Fibroblast of lung (primary cell): ENCODE data around the gene PIWIL4. TPM values are rescaled to one million over a fixed set of nuclear protein-coding genes. Genes with fewer than 3 reads are reported as not detected.

Experiments used
- DNase-seq, 2 donors: peaks; one replicate each; pipeline versions ENCODE4 v3.0.0 to v3.0.0-alpha.2; 2010; ENCODE audit warnings: low read depth in 2 of 2
- H2AFZ ChIP-seq: 2 replicates; pipeline ENCODE4 v1.5.1; 2012; ENCODE audit warnings: low read length, control low read depth, inconsistent platforms
- H3K27ac ChIP-seq: 2 replicates; pipeline ENCODE4 v1.5.1; 2011; ENCODE audit warnings: low read length, control low read depth; ENCODE audit not compliant: insufficient read depth
- H3K27me3 ChIP-seq: 2 replicates; pipeline ENCODE4 v1.5.1; 2011; ENCODE audit warnings: mild to moderate bottlenecking, low read length; ENCODE audit not compliant: control insufficient read depth, insufficient read depth
- H3K36me3 ChIP-seq: 2 replicates; pipeline ENCODE4 v1.5.1; 2011; ENCODE audit warnings: low read length; ENCODE audit not compliant: control insufficient read depth, insufficient read depth
- H3K4me1 ChIP-seq: 2 replicates; pipeline ENCODE4 v1.5.1; 2011; ENCODE audit warnings: low read length; ENCODE audit not compliant: control insufficient read depth, insufficient read depth; ENCODE audit errors: extremely low read depth
- H3K4me2 ChIP-seq: 2 replicates; pipeline ENCODE4 v1.5.1; 2011; ENCODE audit warnings: low read length, control low read depth; ENCODE audit not compliant: insufficient read depth; ENCODE audit errors: extremely low read depth
- H3K4me3 ChIP-seq, 4 experiments: fragments of 200-600 bp in 1 of 4; sonication (generic) in 1 of 4; replicated peaks in 1 of 4; 2 replicates each; pipeline ENCODE4 v1.5.1; 2011 to 2016; ENCODE audit warnings: low read length in 4 of 4, low read depth in 3 of 4, mild to moderate bottlenecking in 3 of 4, control low read depth in 2 of 4, inconsistent platforms in 1 of 4, mixed read lengths in 1 of 4; ENCODE audit not compliant: insufficient read depth in 1 of 4; ENCODE audit errors: control extremely low read depth in 1 of 4
- H3K79me2 ChIP-seq: 2 replicates; pipeline ENCODE4 v1.5.1; 2012; ENCODE audit warnings: mild to moderate bottlenecking, low read length, inconsistent platforms; ENCODE audit not compliant: control insufficient read depth, insufficient read depth
- H3K9ac ChIP-seq: 2 replicates; pipeline ENCODE4 v1.5.1; 2011; ENCODE audit warnings: mild to moderate bottlenecking, low read length, control low read depth; ENCODE audit not compliant: insufficient read depth
- H3K9me3 ChIP-seq: 2 replicates; pipeline ENCODE4 v1.5.1; 2012; ENCODE audit warnings: low read depth, low read length; ENCODE audit not compliant: control insufficient read depth, insufficient read depth
- H4K20me1 ChIP-seq: 2 replicates; pipeline ENCODE4 v1.5.1; 2011; ENCODE audit warnings: low read length; ENCODE audit not compliant: control insufficient read depth, insufficient read depth; ENCODE audit errors: extremely low read depth
- EZH2 ChIP-seq: IDR thresholded peaks from 2 replicates; pipeline ENCODE4 v1.5.1; 2012; ENCODE audit warnings: low read length, control low read depth, mild to moderate bottlenecking; ENCODE audit errors: missing control alignments
- polyA plus RNA-seq, 2 donors: library from polyadenylated mRNA; depleted of rRNA in 1 of 2; stranded (reverse) in 1 of 2; unstranded in 1 of 2; fragments of >200 nt; gene quantifications; 2 replicates each; pipeline ENCODE4 v1.2.1, GENCODE V29; 2011 to 2012; ENCODE audit warnings: missing spikeins in 1 of 2
- total RNA-seq: library from RNA; depleted of rRNA; stranded (reverse); fragments of >200 nt; gene quantifications from 2 replicates; pipeline ENCODE4 v1.2.1, GENCODE V29; 2014
- TF ChIP-seq, protein P1 (sequence below), 2 donors: IDR thresholded peaks in 1 of 2; conservative IDR thresholded peaks in 1 of 2; 1 replicate in 1 of 2; 2 replicates in 1 of 2; pipeline ENCODE4 v1.5.1; 2011 to 2012; ENCODE audit warnings: low read length in 2 of 2, control low read depth in 1 of 2, inconsistent platforms in 1 of 2, low read depth in 1 of 2, mild to moderate bottlenecking in 1 of 2

Gene PIWIL4
- total and polyA plus RNA-seq, 2 donors (not counting 1 experiment from before 2014, with no cell fraction given) = 1.2 to 3.3 TPM

DNA sequence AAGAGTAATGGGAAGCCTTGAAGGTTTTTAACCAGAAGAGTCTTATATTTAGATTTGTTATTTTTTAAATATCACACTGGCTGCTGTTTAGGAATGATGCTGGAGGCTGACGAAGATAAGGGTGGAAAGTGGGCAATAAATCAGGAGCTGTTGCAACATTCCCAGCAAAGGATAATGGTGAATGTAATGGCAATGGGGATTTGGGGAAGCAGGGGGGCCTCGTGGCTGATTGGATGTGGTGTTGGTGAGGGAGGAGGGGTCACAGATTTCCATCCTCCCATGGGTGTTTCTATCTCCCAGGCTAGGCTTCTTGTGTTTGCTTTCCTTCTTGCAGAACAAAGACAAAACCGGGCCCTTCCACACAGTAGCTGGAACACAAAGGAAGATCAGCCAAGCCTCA, 80.8 kb downstream of the PIWIL4 start:
- H3K27ac ChIP-seq = no peak overlapping the region
- peaks cover 5% of the 10 kb centered on the region for H3K4me1 ChIP-seq
- no peaks in the 10 kb centered on the region for H4K20me1 ChIP-seq
- peak; percentile 3 to 27 for DNase-seq
- no peaks in the 10 kb centered on the region for H3K79me2 ChIP-seq
- H3K4me3 ChIP-seq = no peak overlapping the region
- H3K4me2 ChIP-seq = no peak overlapping the region
- H3K36me3 ChIP-seq = no peaks in the 10 kb centered on the region
- no peak overlapping the region for H2AFZ ChIP-seq
- no peaks in the 10 kb centered on the region for H3K27me3 ChIP-seq
- TF ChIP-seq, protein P1, sequence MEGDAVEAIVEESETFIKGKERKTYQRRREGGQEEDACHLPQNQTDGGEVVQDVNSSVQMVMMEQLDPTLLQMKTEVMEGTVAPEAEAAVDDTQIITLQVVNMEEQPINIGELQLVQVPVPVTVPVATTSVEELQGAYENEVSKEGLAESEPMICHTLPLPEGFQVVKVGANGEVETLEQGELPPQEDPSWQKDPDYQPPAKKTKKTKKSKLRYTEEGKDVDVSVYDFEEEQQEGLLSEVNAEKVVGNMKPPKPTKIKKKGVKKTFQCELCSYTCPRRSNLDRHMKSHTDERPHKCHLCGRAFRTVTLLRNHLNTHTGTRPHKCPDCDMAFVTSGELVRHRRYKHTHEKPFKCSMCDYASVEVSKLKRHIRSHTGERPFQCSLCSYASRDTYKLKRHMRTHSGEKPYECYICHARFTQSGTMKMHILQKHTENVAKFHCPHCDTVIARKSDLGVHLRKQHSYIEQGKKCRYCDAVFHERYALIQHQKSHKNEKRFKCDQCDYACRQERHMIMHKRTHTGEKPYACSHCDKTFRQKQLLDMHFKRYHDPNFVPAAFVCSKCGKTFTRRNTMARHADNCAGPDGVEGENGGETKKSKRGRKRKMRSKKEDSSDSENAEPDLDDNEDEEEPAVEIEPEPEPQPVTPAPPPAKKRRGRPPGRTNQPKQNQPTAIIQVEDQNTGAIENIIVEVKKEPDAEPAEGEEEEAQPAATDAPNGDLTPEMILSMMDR (conservative IDR thresholded peaks at IDR 0.05 in 1 of 2, IDR thresholded peaks at IDR 0.05 in 1 of 2; ENCODE audit: low read depth in 1 of 2, low read length in 2 of 2) = no peak
- TF ChIP-seq EZH2 = no peak
- no peaks in the 10 kb centered on the region for H3K9me3 ChIP-seq
- H3K9ac ChIP-seq = no peak overlapping the region

DNA sequence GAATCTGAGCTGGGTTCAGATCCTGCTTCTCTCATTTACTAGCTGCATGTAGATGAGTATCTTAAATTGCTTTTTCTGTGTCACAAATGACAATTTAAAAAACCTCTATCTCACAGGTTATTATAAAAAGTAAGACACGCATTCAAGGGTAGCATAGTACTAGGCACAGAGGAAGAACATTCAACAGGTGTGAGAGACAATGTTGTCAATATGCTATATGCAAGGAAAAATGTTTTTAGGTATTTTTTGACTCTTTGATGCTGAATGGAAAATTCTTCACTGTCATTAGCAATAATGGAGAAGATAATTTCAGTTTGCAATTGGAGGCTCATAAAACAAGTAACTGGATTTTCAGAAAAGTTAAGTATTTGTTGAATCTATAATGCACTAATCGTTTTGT, 81.6 kb downstream of the PIWIL4 start:
- H4K20me1 ChIP-seq = no peaks in the 10 kb centered on the region
- no peaks in the 10 kb centered on the region for H3K27me3 ChIP-seq
- H3K27ac ChIP-seq = no peak overlapping the region
- no peaks in the 10 kb centered on the region for H3K36me3 ChIP-seq
- no peak overlapping the region for H3K4me2 ChIP-seq
- no peak for DNase-seq
- no peak for TF ChIP-seq EZH2
- TF ChIP-seq, protein P1 (conservative IDR thresholded peaks at IDR 0.05 in 1 of 2, IDR thresholded peaks at IDR 0.05 in 1 of 2; ENCODE audit: low read depth in 1 of 2, low read length in 2 of 2) = no peak
- H3K79me2 ChIP-seq = no peaks in the 10 kb centered on the region
- H3K4me3 ChIP-seq = no peak overlapping the region
- no peaks in the 10 kb centered on the region for H3K9me3 ChIP-seq
- no peak overlapping the region for H3K9ac ChIP-seq
- peaks cover 5% of the 10 kb centered on the region for H3K4me1 ChIP-seq
- no peak overlapping the region for H2AFZ ChIP-seq

GRCh38 chr11:94649254-94649653, 82.1 kb downstream of the PIWIL4 start:
- Histone ChIP-seq H2AFZ (no peak overlapping the region), H3K4me3 (no peak overlapping the region), H3K9ac (no peak overlapping the region), H3K4me1 (peaks cover 5% of the 10 kb centered on the region), H3K79me2 (no peaks in the 10 kb centered on the region), H3K4me2 (no peak overlapping the region), H3K27me3 (no peaks in the 10 kb centered on the region), H4K20me1 (no peaks in the 10 kb centered on the region), H3K27ac (no peak overlapping the region), H3K36me3 (no peaks in the 10 kb centered on the region), H3K9me3 (no peaks in the 10 kb centered on the region)
- no peak for DNase-seq
- no peak for TF ChIP-seq EZH2
- TF ChIP-seq, protein P1 (conservative IDR thresholded peaks at IDR 0.05 in 1 of 2, IDR thresholded peaks at IDR 0.05 in 1 of 2; ENCODE audit: low read depth in 1 of 2, low read length in 2 of 2) = no peak
